ENCODE measurements around the gene TGFB2.

The TGFB2 gene

GRCh38 chr1:218362418-218363076 is 17.4 kb downstream of the TGFB2 start:
- DNase-seq: no peak

- no peak for DNase-seq
Measured at GRCh38 chr1:218363141-218363540, 18.0 kb downstream of the TGFB2 start.

GRCh38 chr1:218364028-218364710 is 19.0 kb downstream of the TGFB2 start:
- no peak for DNase-seq

GRCh38 chr1:218365226-218365999 is 20.3 kb downstream of the TGFB2 start:
- DNase-seq: no peak

- no peak for DNase-seq
Measured at GRCh38 chr1:218366322-218367052, 21.4 kb downstream of the TGFB2 start.

- DNase-seq: no peak
Measured at GRCh38 chr1:218367118-218367517, 22.0 kb downstream of the TGFB2 start.

DNA sequence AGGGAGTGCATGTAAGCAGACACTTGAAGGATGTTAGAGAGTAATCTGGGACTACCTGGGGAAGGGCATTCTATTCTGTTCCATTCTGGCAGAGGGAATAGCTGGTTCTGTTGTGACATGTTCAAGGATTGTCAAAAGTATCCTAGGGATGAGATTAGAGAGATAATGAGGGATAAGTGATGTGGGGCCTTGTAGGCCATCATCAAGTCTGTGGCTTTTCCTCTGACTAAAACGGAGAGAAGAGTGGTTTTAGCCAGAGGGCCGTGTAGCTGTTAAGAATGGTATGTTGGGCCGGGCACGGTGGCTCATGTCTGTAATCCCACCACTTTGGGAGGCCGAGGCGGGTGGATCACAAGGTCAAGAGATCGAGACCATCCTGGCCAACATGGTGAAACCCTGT is 23.6 kb downstream of the TGFB2 start:
- no peak for DNase-seq

DNA sequence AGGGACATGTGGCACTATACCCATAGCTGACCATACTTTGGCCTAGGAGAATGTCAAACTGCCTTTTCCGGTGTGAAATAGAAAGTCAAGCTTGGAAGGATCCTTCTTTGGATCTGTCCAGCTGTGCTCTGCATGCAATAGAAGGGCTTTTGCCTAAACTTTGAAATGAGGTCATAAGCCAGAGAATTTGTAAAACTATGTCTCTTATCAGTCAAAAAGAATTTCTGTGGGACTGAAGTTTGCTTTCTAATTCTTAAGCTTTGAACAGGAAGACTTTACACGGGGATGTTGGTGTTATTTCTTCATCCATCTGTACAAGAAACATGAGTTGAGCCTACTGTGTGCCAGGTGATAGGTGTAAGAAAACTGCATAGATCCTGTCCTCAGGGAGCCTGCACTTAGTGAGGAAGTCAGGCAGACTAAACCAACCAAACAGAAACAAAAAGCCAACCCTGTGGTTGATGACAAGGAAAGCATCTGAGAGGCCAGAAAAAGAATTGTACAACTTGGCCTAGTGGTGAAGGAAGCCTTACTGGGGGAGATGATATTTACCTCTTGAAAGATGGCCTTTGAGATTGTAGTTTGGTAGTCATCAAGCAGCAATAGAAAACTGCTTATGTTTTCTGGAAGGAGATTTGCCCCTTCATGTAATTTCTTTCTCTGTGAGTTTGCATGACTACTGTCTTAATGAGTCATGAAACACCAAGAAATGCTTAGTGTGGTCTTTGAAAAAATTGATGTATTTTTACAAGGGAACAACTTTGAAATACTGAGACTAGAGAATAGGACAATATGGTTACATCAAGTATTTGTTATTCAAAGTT is 24.8 kb downstream of the TGFB2 start:
- no peak for DNase-seq

DNA sequence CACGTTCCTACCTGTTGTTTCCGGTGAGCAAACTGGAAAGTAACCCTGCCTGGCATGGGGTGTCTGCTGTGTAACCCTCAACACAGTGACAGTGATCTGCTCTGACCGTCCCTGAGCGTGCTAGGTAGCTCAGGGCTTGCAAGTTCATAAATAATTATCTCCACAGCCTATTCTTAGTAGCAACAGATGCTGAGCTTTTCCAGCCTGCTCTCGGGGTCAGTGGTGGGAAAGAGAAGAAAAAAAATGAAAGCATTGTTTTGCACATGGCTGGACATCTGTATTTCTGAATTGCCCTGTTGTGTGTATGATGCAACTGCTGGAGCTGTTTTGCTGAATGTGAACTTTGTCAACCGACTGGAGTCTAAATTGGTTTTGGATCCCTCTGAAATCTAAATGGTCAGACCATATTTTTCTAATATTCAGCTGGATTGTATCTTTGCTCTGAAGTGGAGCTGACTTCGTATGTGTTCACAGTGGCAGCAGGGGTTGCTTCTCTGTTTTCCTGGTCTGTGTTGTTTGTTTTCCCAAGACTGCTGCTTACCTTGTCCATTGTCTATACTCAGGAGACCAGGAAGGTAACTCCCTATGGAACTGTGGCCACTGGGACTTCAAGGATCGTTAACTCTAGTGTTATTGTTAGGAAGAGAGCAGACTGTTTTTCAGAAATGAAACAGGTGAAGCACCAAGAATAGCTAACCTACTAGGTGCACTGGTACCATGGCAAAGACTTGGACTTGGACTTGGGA is 27.0 kb downstream of the TGFB2 start:
- DNase-seq: no peak

DNA sequence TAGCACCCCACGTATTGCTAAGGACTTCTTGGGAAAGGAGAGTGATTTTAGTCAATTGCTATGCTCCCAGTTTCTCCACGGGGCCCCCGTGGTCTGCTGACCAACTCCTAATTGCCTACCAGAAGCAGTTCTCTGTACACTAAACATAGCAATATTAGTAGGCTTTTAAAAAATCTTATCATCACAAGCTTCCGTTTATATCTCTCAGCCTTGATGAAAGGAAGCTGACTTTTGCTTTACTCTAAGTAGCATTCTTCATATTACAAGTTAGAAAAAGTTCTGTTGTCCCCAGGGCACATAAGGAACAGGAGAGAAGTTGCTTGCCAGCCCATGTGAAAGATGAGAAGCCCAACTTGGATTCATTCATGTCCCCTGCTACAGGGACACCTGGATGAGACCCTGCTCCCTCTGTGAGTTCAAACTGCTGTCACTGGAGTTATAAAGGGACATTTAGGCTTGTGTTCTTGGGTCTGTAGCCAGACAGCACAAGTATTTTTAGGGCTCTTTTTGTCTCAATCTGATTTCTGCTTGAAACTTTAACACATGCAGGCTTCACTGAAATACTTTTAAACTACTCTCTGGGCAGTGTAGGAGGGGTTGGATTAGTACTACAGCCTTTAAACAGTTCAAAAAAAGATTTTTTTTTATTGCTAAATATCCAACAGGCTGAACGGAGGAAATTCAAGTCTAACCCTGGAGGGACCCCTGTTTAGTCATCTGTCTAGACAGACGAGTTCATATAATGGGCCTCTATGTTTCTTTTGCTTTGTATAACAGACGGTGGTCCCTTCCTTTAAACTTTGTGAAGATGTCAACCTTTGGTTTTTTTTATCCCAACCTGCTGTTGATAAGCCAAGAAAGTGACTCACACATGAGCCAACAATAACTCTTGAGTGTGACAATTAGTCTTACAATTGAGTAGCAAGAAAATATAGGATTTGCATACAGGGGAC is 29.5 kb downstream of the TGFB2 start:
- DNase-seq: no peak

GRCh38 chr1:218376722-218377121 is 31.6 kb downstream of the TGFB2 start:
- DNase-seq: no peak

DNA sequence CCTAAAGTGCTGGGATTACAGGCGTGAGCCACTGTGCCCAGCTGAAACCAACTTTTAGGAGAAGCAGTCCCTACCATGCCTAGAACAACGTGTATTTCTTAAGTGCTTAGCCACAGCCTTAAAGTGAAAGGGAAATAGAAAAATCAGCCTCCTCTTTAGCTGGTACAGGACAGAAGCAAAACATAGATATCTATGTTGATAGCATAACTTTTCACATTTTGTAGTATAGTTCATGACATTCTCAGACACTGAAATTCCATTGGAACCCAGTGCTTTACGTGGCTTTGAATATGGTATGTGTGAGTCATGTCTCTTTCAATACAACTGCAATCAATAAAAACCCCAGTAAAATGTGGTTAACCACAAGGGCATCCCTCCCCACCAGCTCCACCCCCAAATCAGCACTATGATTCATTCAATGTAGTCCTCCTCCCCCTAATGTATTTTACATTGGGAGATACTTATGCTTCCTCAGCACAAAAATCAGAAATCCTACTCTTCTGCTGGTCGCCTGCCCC is 32.1 kb downstream of the TGFB2 start:
- peak; percentile 51 for DNase-seq

- DNase-seq: no peak
Measured at GRCh38 chr1:218380125-218380977, 35.2 kb downstream of the TGFB2 start.

- no peak for DNase-seq
Measured at GRCh38 chr1:218382261-218382660, 37.1 kb downstream of the TGFB2 start.

GRCh38 chr1:218383051-218383450 is 37.9 kb downstream of the TGFB2 start:
- no peak for DNase-seq

DNA sequence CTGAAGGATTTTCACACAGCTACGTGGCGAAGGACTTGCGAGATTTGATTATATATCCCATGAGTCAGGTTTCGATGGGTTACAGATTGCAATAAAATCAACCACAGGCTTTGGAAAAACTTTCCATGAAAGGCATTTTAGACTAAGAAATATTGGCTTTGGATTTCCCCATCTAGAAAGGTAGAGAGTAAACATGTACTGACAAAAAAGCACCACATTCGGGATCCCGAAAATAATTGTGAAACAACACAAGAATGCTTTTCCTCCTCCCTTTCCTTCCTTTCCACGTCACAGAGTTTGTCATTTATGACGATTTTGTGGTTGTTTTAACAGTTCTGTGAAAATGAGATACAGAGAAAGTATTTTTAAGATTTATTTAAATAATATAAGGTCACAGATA is 38.5 kb downstream of the TGFB2 start:
- no peak for DNase-seq

- no peak for DNase-seq
Measured at GRCh38 chr1:218384581-218384993, 39.5 kb downstream of the TGFB2 start.

DNA sequence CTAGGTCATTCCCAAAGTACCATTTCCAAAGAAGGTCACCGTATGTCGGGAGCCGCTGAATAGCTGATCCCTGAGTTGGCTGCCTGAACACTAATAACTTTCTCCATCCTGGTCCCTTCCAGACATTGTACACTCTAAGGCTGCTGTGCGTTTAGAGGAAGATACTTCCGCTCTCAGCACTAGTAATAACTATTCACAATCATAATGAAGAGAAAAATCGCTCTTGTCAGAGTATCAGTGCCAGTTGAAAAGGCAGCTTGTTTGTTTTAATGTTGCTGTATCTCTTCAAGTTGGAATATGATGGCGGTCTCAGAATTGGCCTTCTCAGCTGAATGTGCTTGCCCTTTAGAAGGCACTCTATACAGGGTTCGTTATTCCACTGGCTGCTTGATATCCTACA is 43.5 kb downstream of the TGFB2 start:
- no peak for DNase-seq

DNA sequence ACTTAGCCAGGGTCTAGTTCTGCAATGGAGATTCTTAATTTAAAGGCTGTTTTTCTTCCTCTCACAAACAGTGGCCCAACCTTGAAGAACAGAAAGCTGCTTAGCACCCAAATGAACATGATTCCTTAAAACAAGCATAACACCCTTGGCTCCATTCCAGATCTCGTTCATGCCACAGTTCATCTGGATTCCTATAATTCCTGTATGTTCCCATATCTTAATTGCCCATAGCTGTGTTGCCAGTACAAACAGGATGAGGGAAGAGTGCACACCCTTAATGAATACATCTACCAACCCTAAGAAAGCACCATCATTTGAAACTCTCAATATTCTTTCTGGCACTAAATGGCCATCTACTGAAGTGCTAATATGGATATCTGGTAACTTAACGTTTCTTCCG is 45.5 kb downstream of the TGFB2 start:
- DNase-seq: no peak
